Naive B cell (primary cell): ENCODE results near the gene RBBP5. TPM values are rescaled to one million over a fixed set of nuclear protein-coding genes. Genes with fewer than 3 reads are reported as not detected.

Source experiments
- ATAC-seq, 2 donors: fragments of 150-1000 bp; cut with Tn5 transposase; 2 replicates each; pipeline ENCODE4 v1.10.0; 2021; ENCODE audit warnings: low read depth in 2 of 2, mild to moderate bottlenecking in 2 of 2, moderate library complexity in 2 of 2
- DNase-seq: peaks from one replicate; pipeline ENCODE4 v3.0.0; 2022
- H3K27ac Mint-ChIP-seq, 6 donors: one replicate each; pipeline ENCODE4 v1.8.0; 2020 to 2022; ENCODE audit warnings: mild to moderate bottlenecking in 6 of 6, mixed read lengths in 6 of 6, moderate library complexity in 5 of 6, inconsistent platforms in 2 of 6
- H3K27me3 Mint-ChIP-seq, 3 donors: one replicate each; pipeline ENCODE4 v1.8.0; 2021 to 2022; ENCODE audit warnings: mixed read lengths in 3 of 3, mild to moderate bottlenecking in 1 of 3
- H3K36me3 Mint-ChIP-seq, 2 donors: one replicate each; pipeline ENCODE4 v1.8.0; 2020 to 2022; ENCODE audit warnings: mixed read lengths in 2 of 2, inconsistent platforms in 1 of 2, mild to moderate bottlenecking in 1 of 2
- H3K4me1 Mint-ChIP-seq, 3 donors: one replicate each; pipeline ENCODE4 v1.8.0; 2020 to 2022; ENCODE audit warnings: mixed read lengths in 3 of 3, inconsistent platforms in 1 of 3, mild to moderate bottlenecking in 1 of 3, moderate library complexity in 1 of 3
- H3K4me3 Mint-ChIP-seq, 8 donors: one replicate each; pipeline ENCODE4 v1.8.0; 2020 to 2022; ENCODE audit warnings: mild to moderate bottlenecking in 8 of 8, mixed read lengths in 8 of 8, moderate library complexity in 8 of 8, inconsistent platforms in 2 of 8
- H3K9me3 Mint-ChIP-seq, 7 donors: one replicate each; pipeline ENCODE4 v1.8.0; 2020 to 2022; ENCODE audit warnings: mixed read lengths in 7 of 7, mild to moderate bottlenecking in 5 of 7, inconsistent platforms in 2 of 7, moderate library complexity in 1 of 7
- polyA plus RNA-seq, 6 donors: library from polyadenylated mRNA; unstranded; fragments of 300-500 nt; fragmentation: Illumina TruSeq; gene quantifications; one replicate each; pipeline ENCODE4 v1.2.3, GENCODE V29; 2021; ENCODE audit warnings: low read depth in 6 of 6

The RBBP5 gene
- polyA plus RNA-seq, 6 donors from 2014 or later, result 7.8 to 21.2 (median 18.9) TPM

- peaks cover 0 to 5% (median 0%) of the 10 kb centered on the region in 3 donors for H3K4me1 Mint-ChIP-seq
- no peak for ATAC-seq
- no peaks in the 10 kb centered on the region for H3K36me3 Mint-ChIP-seq
- no peak overlapping the region for H3K4me3 Mint-ChIP-seq
- DNase-seq, result no peak
- peaks cover 0 to 6% (median 0%) of the 10 kb centered on the region in 7 donors for H3K9me3 Mint-ChIP-seq
- H3K27me3 Mint-ChIP-seq, result peaks cover 27 to 55% (median 53%) of the 10 kb centered on the region in 3 donors
- peak overlapping the region in 1 of 6 donors; percentile 59 for H3K27ac Mint-ChIP-seq
These were observed 80.6 kb downstream of the RBBP5 start for GRCh38 chr1:205041001-205041715.

GRCh38 chr1:205038132-205038786 is 83.5 kb downstream of the RBBP5 start:
- Mint-ChIP-seq H3K4me3 (no peak overlapping the region), H3K27me3 (peaks cover 14 to 32% (median 24%) of the 10 kb centered on the region in 3 donors), H3K4me1 (peaks cover 0 to 3% (median 0%) of the 10 kb centered on the region in 3 donors), H3K9me3 (peaks cover 3 to 13% (median 7%) of the 10 kb centered on the region in 7 donors), H3K27ac (no peak overlapping the region), H3K36me3 (peaks cover 0 to 10% of the 10 kb centered on the region in 2 donors)
- ATAC-seq, result no peak
- DNase-seq, result no peak

- no peak for DNase-seq
- peaks cover 12 to 28% (median 24%) of the 10 kb centered on the region in 3 donors for H3K27me3 Mint-ChIP-seq
- peaks cover 0 to 3% (median 0%) of the 10 kb centered on the region in 3 donors for H3K4me1 Mint-ChIP-seq
- H3K4me3 Mint-ChIP-seq, result no peak overlapping the region
- H3K36me3 Mint-ChIP-seq, result peaks cover 0 to 10% of the 10 kb centered on the region in 2 donors
- ATAC-seq, result no peak
- no peak overlapping the region for H3K27ac Mint-ChIP-seq
- peaks cover 3 to 13% (median 7%) of the 10 kb centered on the region in 7 donors for H3K9me3 Mint-ChIP-seq
These were observed 84.2 kb downstream of the RBBP5 start for GRCh38 chr1:205037539-205037938.

Other genes with a start within 250 kb of the RBBP5 start
- gene CNTN2, start 78.8 kb downstream of the RBBP5 start, polyA plus RNA-seq, result not detected
- gene TMEM81, start 37.5 kb downstream of the RBBP5 start, polyA plus RNA-seq, result under 1 TPM in 5 of 6 donors, not detected in 1; 0.26 to 0.81 (median 0.55) TPM
- gene DSTYK, start 89.7 kb upstream of the RBBP5 start, polyA plus RNA-seq, result 1 to 10 TPM; 4.5 to 7.6 (median 5.8) TPM
- under 1 TPM in 5 of 6 donors, not detected in 1; 0.12 to 0.77 (median 0.50) TPM for gene TMCC2, start 106.0 kb upstream of the RBBP5 start, polyA plus RNA-seq
- gene NUAK2, start 199.8 kb upstream of the RBBP5 start, polyA plus RNA-seq, result 100 to 1,000 TPM; 103 to 166 (median 113) TPM
- gene KLHDC8A, start 234.9 kb upstream of the RBBP5 start, polyA plus RNA-seq, result 1 to 10 TPM in 1 of 6 donors, under 1 TPM in 4, not detected in 1; 0.26 to 1.3 (median 0.77) TPM